Activated T-cell treated with anti-CD3 and anti-CD28 coated beads, Interleukin-2, amount 50 U/mL, for 24 hours (primary cell): Measurements from ENCODE around the gene CHIC2.

Experiments
- DNase-seq: peaks from one replicate; pipeline ENCODE4 v3.0.0-alpha.2; 2020
- H3K27ac Mint-ChIP-seq: 2 replicates; pipeline ENCODE4 v1.8.0; 2020; ENCODE audit warnings: mild to moderate bottlenecking, mixed read lengths
- H3K27me3 Mint-ChIP-seq: 2 replicates; pipeline ENCODE4 v1.8.0; 2020; ENCODE audit warnings: mixed read lengths
- H3K36me3 Mint-ChIP-seq: 2 replicates; pipeline ENCODE4 v1.8.0; 2020; ENCODE audit warnings: low read depth, mixed read lengths
- H3K4me1 Mint-ChIP-seq: 2 replicates; pipeline ENCODE4 v1.8.0; 2020; ENCODE audit warnings: low read depth, mixed read lengths
- H3K4me3 Mint-ChIP-seq: 2 replicates; pipeline ENCODE4 v1.8.0; 2020; ENCODE audit warnings: mild to moderate bottlenecking, moderate library complexity, mixed read lengths
- H3K9me3 Mint-ChIP-seq: 2 replicates; pipeline ENCODE4 v1.8.0; 2020; ENCODE audit warnings: mixed read lengths

Gene CHIC2

GRCh38 chr4:54077812-54078211, 13.4 kb upstream of the CHIC2 start:
- peaks cover 32% of the 10 kb centered on the region for H3K27me3 Mint-ChIP-seq
- no peak for DNase-seq

GRCh38 chr4:54076673-54077072, 12.3 kb upstream of the CHIC2 start:
- Mint-ChIP-seq H3K27me3 (peaks cover 32% of the 10 kb centered on the region), H3K9me3 (no peaks in the 10 kb centered on the region), H3K27ac (no peak overlapping the region)

More at GRCh38 chr4:54077812-54078211, 13.4 kb upstream of the CHIC2 start:
- H3K4me3 Mint-ChIP-seq, result no peak overlapping the region
- H3K9me3 Mint-ChIP-seq, result no peaks in the 10 kb centered on the region
- no peak overlapping the region for H3K27ac Mint-ChIP-seq
- H3K4me1 Mint-ChIP-seq, result peaks cover 4% of the 10 kb centered on the region
- H3K36me3 Mint-ChIP-seq, result no peaks in the 10 kb centered on the region

GRCh38 chr4:54074381-54074780, 10.0 kb upstream of the CHIC2 start:
- Mint-ChIP-seq H3K9me3 (no peaks in the 10 kb centered on the region), H3K27ac (no peak overlapping the region), H3K27me3 (peaks cover 27% of the 10 kb centered on the region), H3K4me3 (no peak overlapping the region), H3K36me3 (no peaks in the 10 kb centered on the region), H3K4me1 (peaks cover 4% of the 10 kb centered on the region)
- no peak for DNase-seq

More at GRCh38 chr4:54076673-54077072, 12.3 kb upstream of the CHIC2 start:
- no peak for DNase-seq
- no peak overlapping the region for H3K4me3 Mint-ChIP-seq
- H3K36me3 Mint-ChIP-seq, result no peaks in the 10 kb centered on the region
- peaks cover 4% of the 10 kb centered on the region for H3K4me1 Mint-ChIP-seq

DNA sequence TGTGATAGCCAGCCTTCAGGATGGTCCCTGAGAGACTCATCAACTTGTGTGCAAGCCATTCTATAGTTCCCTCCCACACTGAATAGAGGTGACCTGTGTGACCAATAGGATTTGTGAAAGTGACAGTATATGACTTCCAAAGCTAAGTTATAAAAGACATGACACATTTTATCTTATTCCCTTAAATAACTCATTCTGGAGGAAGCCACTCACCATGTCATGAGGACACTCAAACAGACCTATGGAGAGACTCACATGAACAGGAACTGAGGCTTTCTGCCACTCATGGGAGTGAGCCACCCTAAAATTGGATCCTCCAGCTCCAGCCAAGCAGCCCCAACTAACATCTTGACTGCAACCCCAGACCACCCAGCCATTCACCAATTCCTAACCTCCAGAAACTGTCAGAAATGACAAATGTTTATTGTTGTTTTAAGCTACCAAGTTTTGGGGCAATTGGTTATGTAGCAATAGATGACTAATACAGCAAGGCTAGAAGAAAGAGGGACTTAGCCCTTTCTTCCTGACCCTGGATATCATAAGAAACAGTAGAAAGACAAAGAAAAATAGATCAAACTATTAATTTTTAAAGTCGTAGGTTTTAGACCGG, 9.0 kb upstream of the CHIC2 start:
- Mint-ChIP-seq H3K36me3 (no peaks in the 10 kb centered on the region), H3K9me3 (no peaks in the 10 kb centered on the region), H3K4me3 (no peak overlapping the region), H3K4me1 (peaks cover 4% of the 10 kb centered on the region), H3K27ac (no peak overlapping the region), H3K27me3 (peaks cover 24% of the 10 kb centered on the region)
- no peak for DNase-seq

DNA sequence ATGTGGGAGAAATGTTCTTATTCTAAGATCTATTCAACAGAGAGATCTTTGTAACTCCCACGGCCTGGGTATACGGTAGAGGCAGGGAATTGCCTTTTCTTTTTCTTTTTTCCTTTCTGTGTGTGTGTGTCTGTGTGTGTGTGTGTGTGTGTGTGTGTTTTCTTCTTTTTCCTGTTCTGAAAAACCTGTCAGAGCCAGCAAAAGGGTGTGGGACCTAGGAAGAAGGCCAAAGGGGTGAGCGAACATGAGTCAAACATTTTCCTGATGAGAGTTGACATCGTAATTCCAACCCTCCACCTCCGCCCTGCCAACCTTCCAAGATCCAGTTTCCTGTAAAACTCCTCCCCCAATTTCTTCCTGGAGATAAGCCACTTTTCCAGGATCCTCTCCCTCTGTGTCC, 2.8 kb upstream of the CHIC2 start:
- Mint-ChIP-seq H3K9me3 (no peaks in the 10 kb centered on the region), H3K4me1 (peaks cover 27% of the 10 kb centered on the region), H3K27me3 (no peaks in the 10 kb centered on the region), H3K36me3 (peaks cover 18% of the 10 kb centered on the region), H3K27ac (no peak overlapping the region), H3K4me3 (no peak overlapping the region)
- no peak for DNase-seq

DNA sequence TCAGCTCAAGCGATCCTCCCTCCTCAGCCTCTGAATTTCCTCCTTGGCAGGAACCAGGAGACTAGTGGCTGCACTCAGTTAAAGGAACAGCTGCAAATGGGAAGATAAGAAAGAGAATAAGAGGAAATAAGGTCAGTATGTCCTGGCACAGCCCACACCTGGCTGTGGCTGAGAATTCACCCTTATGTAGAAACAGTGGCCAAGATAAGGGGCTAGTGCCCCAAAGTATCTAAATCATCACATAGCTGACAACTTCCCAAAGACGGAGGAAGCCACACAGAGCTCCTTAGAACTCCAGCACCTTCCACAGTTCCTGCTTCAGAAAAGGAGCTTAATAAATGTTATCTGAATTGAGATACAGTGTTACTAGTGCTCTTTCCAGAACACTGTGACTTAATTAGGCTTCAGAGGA, 2.3 kb upstream of the CHIC2 start:
- Mint-ChIP-seq H3K9me3 (no peaks in the 10 kb centered on the region), H3K4me1 (peaks cover 31% of the 10 kb centered on the region), H3K27me3 (no peaks in the 10 kb centered on the region), H3K36me3 (peaks cover 22% of the 10 kb centered on the region), H3K4me3 (no peak overlapping the region), H3K27ac (no peak overlapping the region)
- no peak for DNase-seq

DNA sequence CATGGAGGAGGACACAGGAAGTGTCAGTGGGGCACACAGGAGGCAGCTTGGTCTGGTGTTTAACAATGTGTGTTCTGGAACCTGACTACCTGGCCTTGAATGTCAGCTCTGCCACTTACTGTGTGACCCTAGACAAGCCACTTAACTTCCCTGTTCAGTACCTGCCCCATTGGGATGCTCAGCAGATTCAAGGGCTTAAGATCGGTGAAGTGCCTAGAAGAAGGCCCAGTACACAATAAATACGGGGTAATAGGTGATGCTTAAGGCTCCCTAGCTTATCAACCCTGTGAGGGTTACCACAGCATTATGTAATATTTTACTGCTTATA, 1.6 kb upstream of the CHIC2 start:
- no peak for DNase-seq
- no peaks in the 10 kb centered on the region for H3K27me3 Mint-ChIP-seq
- no peak overlapping the region for H3K4me3 Mint-ChIP-seq
- H3K4me1 Mint-ChIP-seq, result peaks cover 38% of the 10 kb centered on the region
- H3K36me3 Mint-ChIP-seq, result peaks cover 24% of the 10 kb centered on the region
- H3K27ac Mint-ChIP-seq, result peak overlapping the region; percentile 84
- no peaks in the 10 kb centered on the region for H3K9me3 Mint-ChIP-seq

DNA sequence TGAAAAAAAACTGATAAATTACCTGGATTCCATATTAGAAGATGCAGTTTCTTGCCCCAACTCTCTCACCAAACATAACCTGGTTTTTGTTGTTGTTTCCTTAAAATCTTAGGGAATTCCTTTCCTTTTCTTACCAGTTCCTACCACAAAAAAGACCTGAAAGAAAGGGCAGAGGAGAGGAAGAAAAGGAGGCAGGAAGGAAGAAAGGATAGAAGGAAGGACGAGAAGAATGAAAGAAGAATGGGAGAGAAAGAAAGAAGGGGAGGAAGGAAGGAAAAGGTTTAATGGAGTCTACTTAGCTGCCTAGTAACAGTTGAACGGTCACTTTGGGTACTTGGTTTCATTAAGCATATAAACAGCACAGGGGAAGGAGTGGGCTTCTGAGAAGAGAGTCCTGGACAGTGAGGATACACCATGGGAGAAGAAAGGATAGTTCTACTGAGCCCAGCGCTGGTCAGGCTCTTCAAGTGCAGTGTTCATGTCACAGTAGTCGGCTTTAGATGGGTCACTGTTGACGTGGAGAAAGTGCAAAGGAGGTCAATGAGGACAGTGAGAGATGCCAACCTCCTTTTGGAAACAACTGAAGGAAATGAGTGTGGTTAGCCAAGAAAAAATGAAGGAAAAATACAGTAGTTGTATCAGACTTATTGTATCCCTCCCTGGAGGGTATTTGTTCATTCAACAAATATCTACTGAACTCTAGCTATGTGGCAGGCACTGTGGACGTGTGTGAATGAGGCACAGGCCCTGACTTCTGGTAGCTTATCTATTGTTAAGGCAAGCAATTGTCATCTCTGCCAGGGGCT, 1.1 kb upstream of the CHIC2 start:
- Mint-ChIP-seq H3K27ac (peak overlapping the region; percentile 84), H3K4me1 (peaks cover 42% of the 10 kb centered on the region), H3K9me3 (no peaks in the 10 kb centered on the region), H3K4me3 (peak overlapping the region; percentile 92), H3K27me3 (no peaks in the 10 kb centered on the region), H3K36me3 (peaks cover 26% of the 10 kb centered on the region)
- DNase-seq, result no peak

- peak overlapping the region; percentile 92 for H3K4me3 Mint-ChIP-seq
- peak overlapping the region; percentile 97 for H3K27ac Mint-ChIP-seq
- H3K27me3 Mint-ChIP-seq, result no peaks in the 10 kb centered on the region
- H3K9me3 Mint-ChIP-seq, result no peaks in the 10 kb centered on the region
- peaks cover 57% of the 10 kb centered on the region for H3K4me1 Mint-ChIP-seq
- H3K36me3 Mint-ChIP-seq, result peaks cover 33% of the 10 kb centered on the region
- no peak for DNase-seq
Observed at GRCh38 chr4:54063737-54064316, 578 bp downstream of the CHIC2 start.

DNA sequence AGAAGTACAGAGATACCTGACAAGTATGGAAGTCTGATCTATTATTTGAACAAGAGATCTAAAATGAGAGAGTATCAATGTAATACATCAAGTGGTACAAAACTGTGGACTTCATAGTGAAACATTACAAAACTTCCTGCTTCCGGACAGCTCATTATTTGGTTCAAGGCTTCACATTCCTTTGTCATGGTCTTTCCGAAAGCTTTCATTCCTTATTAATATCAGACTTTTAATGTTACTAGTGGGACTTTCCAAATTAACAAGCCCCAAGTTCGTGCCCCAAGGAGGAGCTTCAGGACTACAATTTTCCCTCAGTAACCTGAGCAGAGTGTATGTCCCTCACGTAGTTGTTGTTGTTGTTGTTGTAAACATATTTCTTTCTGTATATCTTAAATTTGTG, 1.2 kb downstream of the CHIC2 start:
- peaks cover 33% of the 10 kb centered on the region for H3K36me3 Mint-ChIP-seq
- H3K27ac Mint-ChIP-seq, result peak overlapping the region; percentile 97
- peaks cover 60% of the 10 kb centered on the region for H3K4me1 Mint-ChIP-seq
- H3K4me3 Mint-ChIP-seq, result peak overlapping the region; percentile 92
- DNase-seq, result no peak
- H3K27me3 Mint-ChIP-seq, result no peaks in the 10 kb centered on the region
- H3K9me3 Mint-ChIP-seq, result no peaks in the 10 kb centered on the region

DNA sequence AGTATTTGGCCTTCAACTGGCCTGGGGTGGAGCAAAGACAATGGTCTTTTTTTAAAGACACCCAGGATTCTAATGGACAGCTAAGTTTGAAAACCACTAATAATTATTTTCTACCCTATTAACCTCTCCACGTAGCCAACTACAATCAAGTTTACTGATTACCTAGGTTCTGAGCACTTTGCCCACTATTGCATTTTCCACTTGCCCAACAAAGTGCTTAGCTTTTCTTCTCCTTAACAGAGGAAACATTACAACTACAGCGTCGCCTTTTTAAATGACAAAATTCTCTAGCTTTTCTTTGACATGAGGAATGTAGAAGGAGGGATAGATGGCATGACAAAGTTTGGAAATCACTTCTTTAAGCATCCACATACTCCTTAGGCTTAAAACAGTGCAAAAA, 2.0 kb downstream of the CHIC2 start:
- H3K4me3 Mint-ChIP-seq, result peak overlapping the region; percentile 92
- no peak for DNase-seq
- no peaks in the 10 kb centered on the region for H3K9me3 Mint-ChIP-seq
- H3K4me1 Mint-ChIP-seq, result peaks cover 68% of the 10 kb centered on the region
- H3K27ac Mint-ChIP-seq, result peak overlapping the region; percentile 97
- peaks cover 33% of the 10 kb centered on the region for H3K36me3 Mint-ChIP-seq
- H3K27me3 Mint-ChIP-seq, result no peaks in the 10 kb centered on the region

- H3K9me3 Mint-ChIP-seq, result no peaks in the 10 kb centered on the region
- peak overlapping the region; percentile 69 for H3K4me3 Mint-ChIP-seq
- peaks cover 73% of the 10 kb centered on the region for H3K4me1 Mint-ChIP-seq
Observed at GRCh38 chr4:54061873-54062272, 2.5 kb downstream of the CHIC2 start.

GRCh38 chr4:54061067-54061466, 3.3 kb downstream of the CHIC2 start:
- Mint-ChIP-seq H3K27me3 (no peaks in the 10 kb centered on the region), H3K4me3 (peak overlapping the region; percentile 69), H3K9me3 (no peaks in the 10 kb centered on the region), H3K27ac (peak overlapping the region; percentile 18), H3K4me1 (peaks cover 78% of the 10 kb centered on the region), H3K36me3 (peaks cover 35% of the 10 kb centered on the region)
- DNase-seq, result no peak

More at GRCh38 chr4:54061873-54062272, 2.5 kb downstream of the CHIC2 start:
- DNase-seq, result no peak
- Mint-ChIP-seq H3K36me3 (peaks cover 34% of the 10 kb centered on the region), H3K27ac (peak overlapping the region; percentile 74), H3K27me3 (no peaks in the 10 kb centered on the region)

DNA sequence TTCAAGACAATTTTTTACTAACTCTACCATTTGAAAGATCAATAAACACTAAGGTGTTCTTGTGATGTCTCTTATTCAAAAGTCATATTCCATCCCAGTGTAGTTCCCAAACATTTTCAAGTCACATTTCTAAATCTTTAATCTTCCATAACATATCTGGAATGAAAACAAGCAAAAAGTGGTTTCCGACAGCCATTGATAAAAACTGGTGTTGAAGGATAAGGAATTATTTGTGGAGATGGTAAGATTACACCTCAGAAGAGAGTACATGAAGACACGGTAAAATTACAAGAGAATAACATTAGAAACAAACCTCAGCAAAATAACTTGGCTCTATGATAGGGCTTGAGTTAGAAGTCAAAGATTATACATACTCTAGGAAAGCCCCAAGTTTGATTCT, 4.3 kb downstream of the CHIC2 start:
- Mint-ChIP-seq H3K27me3 (no peaks in the 10 kb centered on the region), H3K36me3 (peaks cover 40% of the 10 kb centered on the region), H3K4me1 (peaks cover 75% of the 10 kb centered on the region), H3K4me3 (peak overlapping the region; percentile 69), H3K27ac (peak overlapping the region; percentile 73), H3K9me3 (no peaks in the 10 kb centered on the region)
- no peak for DNase-seq

- Mint-ChIP-seq H3K4me3 (peak overlapping the region; percentile 68), H3K36me3 (peaks cover 34% of the 10 kb centered on the region), H3K27me3 (no peaks in the 10 kb centered on the region), H3K27ac (peak overlapping the region; percentile 87), H3K9me3 (no peaks in the 10 kb centered on the region), H3K4me1 (peaks cover 80% of the 10 kb centered on the region)
- DNase-seq, result no peak
Observed at GRCh38 chr4:54058171-54058570, 6.2 kb downstream of the CHIC2 start.
